Limb (tissue), 2 donors: ENCODE data around the gene MYBL2.
A peak's percentile ranks its signal among the peaks of the same experiment; 100 is the strongest.

ENCODE experiments used
- DNase-seq, 2 donors: peaks; one replicate each; pipeline ENCODE4 v3.0.0-alpha.2; 2016; ENCODE audit errors: extremely low spot score in 2 of 2

MYBL2 gene

GRCh38 chr20:43681991-43682410 is 15.1 kb downstream of the MYBL2 start:
- no peak for DNase-seq

DNA sequence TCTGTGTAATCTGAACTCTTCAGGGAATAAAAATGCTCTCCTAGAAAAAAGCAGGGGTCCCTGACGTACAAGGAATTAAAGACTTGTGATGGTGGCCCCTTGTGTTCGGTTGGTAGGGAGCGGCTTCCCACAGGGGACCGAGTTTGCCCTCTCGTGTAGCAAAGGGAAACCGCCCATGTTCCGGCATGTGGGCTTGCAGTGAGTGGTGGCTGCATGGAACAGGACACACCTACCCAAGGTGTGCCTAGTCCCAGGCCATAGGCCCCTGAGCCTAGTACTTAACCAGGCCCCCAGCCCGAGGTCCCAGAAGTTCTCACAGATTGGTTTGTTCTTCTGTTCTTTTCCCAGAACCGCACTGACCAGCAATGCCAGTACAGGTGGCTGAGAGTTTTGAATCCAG is 15.5 kb downstream of the MYBL2 start:
- no peak for DNase-seq

DNA sequence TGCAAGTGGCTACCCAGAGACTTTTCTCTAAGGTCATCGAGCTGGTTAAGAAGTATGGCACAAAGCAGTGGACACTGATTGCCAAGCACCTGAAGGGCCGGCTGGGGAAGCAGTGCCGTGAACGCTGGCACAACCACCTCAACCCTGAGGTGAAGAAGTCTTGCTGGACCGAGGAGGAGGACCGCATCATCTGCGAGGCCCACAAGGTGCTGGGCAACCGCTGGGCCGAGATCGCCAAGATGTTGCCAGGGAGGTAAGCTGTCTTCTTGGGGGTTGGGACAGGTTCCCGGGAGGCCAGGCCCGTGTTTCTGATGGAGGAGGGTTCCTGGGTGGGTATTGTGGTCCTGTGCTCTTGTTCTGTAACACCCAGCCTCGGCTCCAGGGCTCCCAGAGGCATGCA is 19.9 kb downstream of the MYBL2 start:
- no peak for DNase-seq

GRCh38 chr20:43689165-43689564 is 22.3 kb downstream of the MYBL2 start:
- no peak for DNase-seq

- DNase-seq: no peak
Observed at GRCh38 chr20:43690943-43691598, 24.2 kb downstream of the MYBL2 start.

GRCh38 chr20:43691928-43692524 is 25.1 kb downstream of the MYBL2 start:
- DNase-seq: no peak

DNA sequence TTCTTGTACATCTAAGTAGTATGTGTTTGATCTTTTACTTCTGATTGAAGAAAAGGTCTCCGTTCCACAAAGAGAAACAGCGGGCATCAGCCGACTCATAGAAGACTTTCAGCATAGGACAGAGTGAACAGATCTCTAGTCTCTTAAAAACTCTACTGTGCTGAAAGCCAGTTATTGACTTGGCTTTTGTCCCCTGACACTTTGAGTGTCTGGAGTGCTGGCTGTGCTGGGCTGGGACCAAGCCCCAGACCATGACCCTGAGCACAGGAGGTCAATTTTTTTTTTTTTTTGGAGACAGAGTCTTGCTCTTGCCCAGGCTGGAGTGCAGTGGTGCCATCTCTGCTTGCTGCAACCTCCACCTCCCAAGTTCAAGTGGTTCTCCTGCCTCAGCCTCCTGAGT is 27.8 kb downstream of the MYBL2 start:
- DNase-seq: no peak

DNA sequence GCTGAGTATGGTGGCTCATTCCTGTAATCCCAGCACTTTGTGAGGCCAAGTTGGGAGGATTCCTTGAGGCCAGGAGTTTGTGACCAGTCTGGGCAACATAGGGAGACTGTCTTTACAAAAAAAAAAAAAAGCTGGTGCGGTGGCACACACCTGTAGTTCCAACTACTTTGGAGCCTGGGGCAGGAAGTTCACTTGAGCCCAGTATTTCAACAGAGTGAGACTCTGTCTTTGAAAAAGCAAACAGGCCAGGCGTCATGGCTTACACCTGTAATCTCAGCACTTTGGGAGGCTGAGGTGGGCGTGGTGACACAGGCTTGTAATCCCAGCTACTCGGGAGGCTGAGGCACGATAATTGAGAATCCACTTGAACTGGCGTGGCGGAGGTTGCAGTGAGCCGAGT is 28.7 kb downstream of the MYBL2 start:
- no peak for DNase-seq

GRCh38 chr20:43699941-43700565 is 33.1 kb downstream of the MYBL2 start:
- DNase-seq: no peak

GRCh38 chr20:43700627-43701026 is 33.7 kb downstream of the MYBL2 start:
- no peak for DNase-seq

DNA sequence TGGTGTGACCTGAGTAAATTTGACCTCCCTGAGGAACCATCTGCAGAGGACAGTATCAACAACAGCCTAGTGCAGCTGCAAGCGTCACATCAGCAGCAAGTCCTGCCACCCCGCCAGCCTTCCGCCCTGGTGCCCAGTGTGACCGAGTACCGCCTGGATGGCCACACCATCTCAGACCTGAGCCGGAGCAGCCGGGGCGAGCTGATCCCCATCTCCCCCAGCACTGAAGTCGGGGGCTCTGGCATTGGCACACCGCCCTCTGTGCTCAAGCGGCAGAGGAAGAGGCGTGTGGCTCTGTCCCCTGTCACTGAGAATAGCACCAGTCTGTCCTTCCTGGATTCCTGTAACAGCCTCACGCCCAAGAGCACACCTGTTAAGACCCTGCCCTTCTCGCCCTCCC is 35.6 kb downstream of the MYBL2 start:
- DNase-seq: no peak

DNA sequence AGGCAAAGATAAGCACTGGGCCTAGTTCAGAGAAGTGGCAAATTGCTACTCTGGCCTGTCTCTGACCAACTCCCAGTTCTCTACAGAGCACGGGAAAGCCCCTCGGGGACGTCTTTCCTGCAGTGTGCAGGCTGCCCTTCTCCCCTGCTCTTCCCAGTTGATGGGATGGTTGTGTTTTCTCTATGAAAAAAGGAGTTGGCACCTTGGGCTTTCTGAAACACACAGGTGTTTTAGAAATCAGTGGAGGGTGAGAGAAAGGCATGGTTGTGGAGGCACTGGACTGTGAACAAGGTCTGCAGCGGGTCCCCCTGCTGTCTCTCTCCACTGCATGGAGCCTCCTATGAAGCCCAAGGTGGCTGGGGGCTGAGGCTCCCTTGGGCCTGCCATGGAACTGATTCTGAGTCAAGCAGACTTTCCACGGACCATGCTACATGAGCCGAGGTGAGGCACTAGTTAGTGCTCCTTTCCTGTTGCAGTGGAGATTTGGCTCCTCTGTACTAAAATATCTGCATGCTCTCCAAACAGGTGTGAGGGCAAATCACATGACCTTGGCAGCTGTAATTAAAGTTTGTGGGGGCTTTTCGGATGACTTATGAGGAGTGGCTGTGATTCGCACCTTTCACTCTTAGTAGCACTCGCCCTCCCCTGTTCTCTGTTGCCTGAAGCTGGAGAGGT is 43.6 kb downstream of the MYBL2 start:
- no peak for DNase-seq

- DNase-seq: no peak
Observed at GRCh38 chr20:43711098-43711654, 44.3 kb downstream of the MYBL2 start.

DNA sequence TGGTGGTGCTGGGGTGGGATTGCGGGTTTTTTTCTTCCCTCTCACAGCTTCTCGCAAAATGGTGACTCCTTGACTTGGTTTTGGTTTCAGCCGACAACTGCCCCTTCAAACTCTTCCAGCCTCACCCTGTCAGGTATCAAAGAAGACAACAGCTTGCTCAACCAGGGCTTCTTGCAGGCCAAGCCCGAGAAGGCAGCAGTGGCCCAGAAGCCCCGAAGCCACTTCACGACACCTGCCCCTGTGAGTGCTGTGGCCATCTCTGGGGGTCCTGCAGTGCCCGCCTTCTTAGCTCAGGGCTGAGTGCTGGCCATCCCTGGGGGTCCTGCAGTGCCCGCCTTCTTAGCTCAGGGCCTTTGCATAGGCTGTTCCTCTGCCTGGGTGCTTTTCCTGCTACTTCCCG is 48.1 kb downstream of the MYBL2 start:
- no peak for DNase-seq

DNA sequence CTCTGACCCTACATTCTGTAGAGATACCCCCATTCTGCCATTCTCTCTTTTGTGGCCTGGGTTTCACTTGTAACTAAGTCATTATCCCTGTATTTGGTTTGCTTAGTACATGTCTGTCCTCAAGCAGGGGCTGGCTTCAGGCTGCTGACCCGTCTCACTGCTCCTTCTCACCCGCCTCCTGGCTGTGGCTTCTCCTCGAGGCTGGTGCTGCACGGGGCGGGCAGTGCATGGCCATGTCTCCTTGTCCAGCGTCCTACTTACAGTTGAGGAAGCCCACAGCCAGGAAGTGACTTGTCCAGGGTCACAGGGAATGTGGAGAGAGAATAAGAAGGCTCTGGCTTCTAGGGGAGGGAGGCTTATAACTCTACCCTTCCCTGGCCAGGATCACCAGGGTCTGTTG is 48.6 kb downstream of the MYBL2 start:
- no peak for DNase-seq

- DNase-seq: no peak
Observed at GRCh38 chr20:43716123-43716522, 49.2 kb downstream of the MYBL2 start.

- DNase-seq: no peak
Observed at GRCh38 chr20:43716757-43717615, 50.1 kb downstream of the MYBL2 start.

- DNase-seq: no peak
Observed at GRCh38 chr20:43717616-43717995, 50.7 kb downstream of the MYBL2 start.

DNA sequence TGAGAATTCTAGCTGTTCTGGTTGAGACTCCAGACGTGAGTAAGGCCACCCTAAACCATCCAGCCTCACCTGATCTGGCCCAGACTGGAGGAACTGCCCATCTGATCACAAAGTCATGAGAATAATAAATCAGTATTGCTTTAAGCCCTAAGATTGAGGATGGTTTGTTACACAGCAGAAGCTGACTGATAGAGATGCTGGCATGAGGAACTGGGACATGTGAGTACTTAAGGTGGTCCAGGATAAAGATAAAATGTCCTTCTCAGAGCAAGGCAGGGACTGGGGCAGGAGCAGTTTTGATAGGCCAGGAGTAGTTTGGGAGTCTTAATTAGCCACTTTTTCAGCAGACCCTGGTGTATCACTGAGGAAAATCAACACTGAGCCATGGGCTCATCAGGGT is 53.1 kb downstream of the MYBL2 start:
- DNase-seq: no peak

GRCh38 chr20:43721097-43721428 is 54.1 kb downstream of the MYBL2 start:
- no peak for DNase-seq

DNA sequence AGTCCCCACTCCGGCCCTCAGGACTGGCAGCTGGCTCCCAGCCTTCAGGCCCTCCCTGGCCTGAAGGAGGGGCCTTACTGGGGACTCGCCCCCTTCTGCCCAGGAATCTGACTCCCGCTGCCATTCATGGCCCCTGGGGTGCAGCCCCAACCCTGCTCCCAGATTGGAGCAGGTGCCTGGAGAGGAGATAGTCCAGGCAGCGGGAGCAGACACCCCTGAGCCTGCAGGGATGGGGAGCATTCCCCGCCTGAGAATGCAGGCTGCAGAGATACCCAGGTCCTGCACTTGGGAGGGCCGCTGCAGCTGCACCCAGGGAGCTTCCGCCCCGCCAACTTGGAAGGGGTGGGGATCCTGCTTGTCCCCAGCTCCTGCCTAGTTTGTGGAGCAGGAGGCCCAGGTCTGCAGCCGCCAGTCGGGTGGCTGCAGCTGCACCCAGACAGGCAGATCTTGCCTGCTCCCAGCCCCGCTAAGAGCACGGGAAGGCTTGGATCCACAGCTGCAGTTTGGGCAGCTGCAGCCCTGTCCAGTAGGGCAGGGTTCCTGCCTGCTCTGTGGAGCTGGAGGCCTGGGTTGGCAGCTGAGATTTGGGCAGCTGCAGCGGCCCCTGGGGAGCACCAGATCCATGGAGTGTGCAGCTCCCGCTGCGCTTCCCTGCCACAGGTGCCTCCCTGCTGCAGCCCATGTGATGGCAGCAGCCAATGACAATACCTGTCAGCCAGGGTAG is 54.7 kb downstream of the MYBL2 start:
- peak; percentile 24 to 41 for DNase-seq
